IMR-90 (cell line): ENCODE results near the gene HLA-DRB1. TPM values are rescaled to one million over a fixed set of nuclear protein-coding genes. Genes with fewer than 3 reads are reported as not detected.

ENCODE experiments used
- ATAC-seq: fragments of 200-7000 bp; cut with Tn5 transposase; 2 replicates; pipeline ENCODE4 v1.9.1; 2020; ENCODE audit warnings: low read depth, mild to moderate bottlenecking, moderate library complexity
- Bru-seq: library from RNA; stranded (reverse); fragments of 400-500 nt; gene quantifications from one replicate; lab custom pipeline; 2021; lab: Mats Ljungman, UMichigan
- BruChase-seq, 2 experiments: library from RNA; stranded (reverse); fragments of 400-500 nt; gene quantifications; one replicate each; lab custom pipeline; 2021; lab: Mats Ljungman, UMichigan
- BruUV-seq: library from RNA; stranded (reverse); fragments of 400-500 nt; replicated peaks from 2 replicates; lab custom pipeline; 2021; lab: Mats Ljungman, UMichigan
- CTCF ChIA-PET: fragments of 300-600 bp; formaldehyde crosslinking; extraction: SDS; loops from one replicate; lab custom pipeline; 2021; ENCODE audit warnings: antibody characterized with exemption; lab: Yijun Ruan, JAX
- POLR2A ChIA-PET: fragments of 300-600 bp; sonication (Branson Sonifier 250); formaldehyde crosslinking; loops from one replicate; lab custom pipeline; 2022; ENCODE audit warnings: antibody characterized with exemption; ENCODE audit not compliant: unreplicated experiment; lab: Charles Lee
- DNase-seq: peaks from one replicate; pipeline ENCODE4 v3.0.0; 2013
- H2AFZ ChIP-seq: replicated peaks from 2 replicates; pipeline ENCODE3; 2013; ENCODE audit warnings: low read length, mild to moderate bottlenecking; ENCODE audit not compliant: poor library complexity
- H2AK5ac ChIP-seq: 2 replicates; pipeline ENCODE4 v1.6.1; 2013; ENCODE audit warnings: low read depth, low read length, inconsistent platforms
- H2AK9ac ChIP-seq: replicated peaks from 2 replicates; pipeline ENCODE3; 2013; ENCODE audit warnings: mild to moderate bottlenecking, low read depth, low read length, moderate library complexity; ENCODE audit not compliant: poor library complexity
- H2BK120ac ChIP-seq: 2 replicates; pipeline ENCODE4 v1.6.1; 2013; ENCODE audit warnings: low read depth, low read length, inconsistent platforms
- H2BK15ac ChIP-seq: 3 replicates; pipeline ENCODE4 v1.6.1; 2013; ENCODE audit warnings: low read depth, low read length, inconsistent platforms
- H2BK20ac ChIP-seq: 2 replicates; pipeline ENCODE4 v1.6.1; 2013; ENCODE audit warnings: low read depth, mild to moderate bottlenecking, inconsistent platforms, low read length, moderate library complexity
- H2BK5ac ChIP-seq: 2 replicates; pipeline ENCODE4 v1.6.1; 2013; ENCODE audit warnings: mild to moderate bottlenecking, low read depth, low read length, inconsistent platforms; ENCODE audit not compliant: poor library complexity, severe bottlenecking
- H3K14ac ChIP-seq: replicated peaks from 2 replicates; pipeline ENCODE4 v1.6.1; 2013; ENCODE audit warnings: low read depth, low read length, inconsistent platforms
- H3K18ac ChIP-seq: 2 replicates; pipeline ENCODE4 v1.6.1; 2013; ENCODE audit warnings: low read depth, low read length, control low read depth
- H3K23ac ChIP-seq: 2 replicates; pipeline ENCODE4 v1.6.1; 2013; ENCODE audit warnings: low read depth, low read length, inconsistent platforms
- H3K27ac ChIP-seq: 2 replicates; pipeline ENCODE4 v1.5.1; 2013; ENCODE audit warnings: mild to moderate bottlenecking, control low read depth, low read length; ENCODE audit not compliant: insufficient read depth
- H3K27me3 ChIP-seq: 2 replicates; pipeline ENCODE4 v1.6.1; 2013; ENCODE audit warnings: low read length; ENCODE audit not compliant: control insufficient read depth, insufficient read depth
- H3K36me3 ChIP-seq: 2 replicates; pipeline ENCODE4 v1.6.1; 2013; ENCODE audit warnings: low read length, mixed read lengths; ENCODE audit not compliant: control insufficient read depth, insufficient read depth
- H3K4ac ChIP-seq: 2 replicates; pipeline ENCODE4 v1.6.1; 2013; ENCODE audit warnings: low read depth, low read length, inconsistent platforms
- H3K4me1 ChIP-seq: 2 replicates; pipeline ENCODE4 v1.6.1; 2013; ENCODE audit warnings: low read length, mixed read lengths; ENCODE audit not compliant: control insufficient read depth, insufficient read depth
- H3K4me2 ChIP-seq: 2 replicates; pipeline ENCODE4 v1.6.1; 2013; ENCODE audit warnings: low read depth, mild to moderate bottlenecking, control low read depth, low read length, moderate library complexity
- H3K4me3 ChIP-seq: 2 replicates; pipeline ENCODE4 v1.5.1; 2013; ENCODE audit warnings: low read depth, mild to moderate bottlenecking, control low read depth, low read length, moderate library complexity; ENCODE audit not compliant: insufficient read depth
- H3K56ac ChIP-seq: 2 replicates; pipeline ENCODE4 v1.6.1; 2013; ENCODE audit warnings: low read length, inconsistent platforms; ENCODE audit not compliant: insufficient read depth; ENCODE audit errors: extremely low read depth
- H3K79me1 ChIP-seq, 2 experiments: 2 replicates each; pipeline ENCODE4 v1.6.1; 2013; ENCODE audit warnings: low read length in 2 of 2, inconsistent platforms in 1 of 2, low read depth in 1 of 2
- H3K9ac ChIP-seq: 2 replicates; pipeline ENCODE4 v1.6.1; 2013; ENCODE audit warnings: low read depth, low read length, control low read depth
- H3K9me1 ChIP-seq: 2 replicates; pipeline ENCODE4 v1.6.1; 2013; ENCODE audit warnings: low read length, inconsistent platforms; ENCODE audit not compliant: insufficient read depth
- H3K9me3 ChIP-seq: 2 replicates; pipeline ENCODE4 v1.6.1; 2013; ENCODE audit warnings: low read length; ENCODE audit not compliant: control insufficient read depth, insufficient read depth
- H4K20me1 ChIP-seq: 2 replicates; pipeline ENCODE4 v1.6.1; 2013; ENCODE audit warnings: low read length, inconsistent platforms; ENCODE audit not compliant: insufficient read depth
- H4K5ac ChIP-seq: 2 replicates; pipeline ENCODE4 v1.6.1; 2013; ENCODE audit warnings: mild to moderate bottlenecking, low read depth, low read length, control low read depth
- H4K8ac ChIP-seq, 2 experiments: 2 replicates each; pipeline ENCODE4 v1.6.1; 2013; ENCODE audit warnings: low read depth in 2 of 2, low read length in 2 of 2, control low read depth in 1 of 2, inconsistent platforms in 1 of 2
- H4K91ac ChIP-seq: 2 replicates; pipeline ENCODE4 v1.6.1; 2013; ENCODE audit warnings: low read depth, low read length, inconsistent platforms; ENCODE audit not compliant: insufficient read depth
- BHLHE40 ChIP-seq: fragments of 150-350 bp; IDR thresholded peaks from 2 replicates; pipeline ENCODE4 v1.6.1; 2016; ENCODE audit warnings: mild to moderate bottlenecking, low read depth, low read length
- CHD1 ChIP-seq: IDR thresholded peaks from 2 replicates; pipeline ENCODE4 v1.6.1; 2012; ENCODE audit warnings: low read depth, low read length, improper control_type of control experiment
- FOS ChIP-seq: fragments of 150-350 bp; IDR thresholded peaks from 2 replicates; pipeline ENCODE4 v1.6.1; 2016; ENCODE audit warnings: low read depth, low read length
- MAFK ChIP-seq: IDR thresholded peaks from 2 replicates; pipeline ENCODE4 v1.6.1; 2012; ENCODE audit warnings: low read depth, low read length, improper control_type of control experiment
- MAZ ChIP-seq: IDR thresholded peaks from 2 replicates; pipeline ENCODE4 v1.6.1; 2012; ENCODE audit warnings: low read depth, mild to moderate bottlenecking, low read length, improper control_type of control experiment, moderate library complexity, borderline replicate concordance
- MXI1 ChIP-seq: IDR thresholded peaks from 2 replicates; pipeline ENCODE4 v1.6.1; 2012; ENCODE audit warnings: low read depth, mild to moderate bottlenecking, low read length, moderate library complexity, borderline replicate concordance
- NFE2L2 ChIP-seq: fragments of 150-350 bp; IDR thresholded peaks from 2 replicates; pipeline ENCODE4 v1.6.1; 2016; ENCODE audit warnings: low read depth, mild to moderate bottlenecking, low read length
- POLR2A ChIP-seq: IDR thresholded peaks from 2 replicates; pipeline ENCODE4 v1.6.1; 2012; ENCODE audit warnings: mild to moderate bottlenecking, low read depth, low read length
- RAD21 ChIP-seq: IDR thresholded peaks from 2 replicates; pipeline ENCODE4 v1.6.1; 2012; ENCODE audit warnings: low read length, improper control_type of control experiment
- RCOR1 ChIP-seq: IDR thresholded peaks from 2 replicates; pipeline ENCODE4 v1.6.1; 2012; ENCODE audit warnings: mild to moderate bottlenecking, low read length, improper control_type of control experiment; ENCODE audit not compliant: insufficient replicate concordance
- RFX5 ChIP-seq: IDR thresholded peaks from 2 replicates; pipeline ENCODE4 v1.8.0; 2012; ENCODE audit warnings: low read depth, mild to moderate bottlenecking, low read length, moderate library complexity
- SMC3 ChIP-seq: fragments of 150-350 bp; IDR thresholded peaks from 2 replicates; pipeline ENCODE4 v1.6.1; 2016; ENCODE audit warnings: low read depth, mild to moderate bottlenecking, antibody characterized with exemption, low read length, moderate library complexity
- USF2 ChIP-seq: fragments of 150-350 bp; IDR thresholded peaks from 2 replicates; pipeline ENCODE4 v1.6.1; 2017; ENCODE audit warnings: mild to moderate bottlenecking, antibody characterized with exemption, low read length, low read depth
- WGBS, 2 experiments: methylation state at CpG; one replicate each; pipeline versions ENCODE4 v1.1.5 to v1.1.7; 2013; ENCODE audit warnings: missing lambda C conversion rate in 2 of 2; ENCODE audit not compliant: insufficient read length in 1 of 2; ENCODE audit errors: extremely low coverage in 2 of 2; 5-methylcytosine and 5-hydroxymethylcytosine counted together
- dilution Hi-C: fragments of 300-500 bp; cut with HindIII; formaldehyde crosslinking; loops from one replicate; pipeline ENCODE4 v1.14.3; 2018; ENCODE audit warnings: low sequenced_read_pairs; ENCODE audit not compliant: unreplicated experiment
- in situ Hi-C: fragments of 300-500 bp; cut with MboI; formaldehyde crosslinking; loops from 3 replicates; pipeline ENCODE4 v1.14.3; 2019; ENCODE audit warnings: low sequenced_read_pairs, inconsistent platforms, mixed read lengths
- intact Hi-C: fragments of 100-400 bp; cut with micrococcal nuclease; formaldehyde crosslinking; loops from 2 replicates; pipeline ENCODE4 v1.10.0; 2022
- long read RNA-seq: library from polyadenylated mRNA; unstranded; transcript quantifications from one replicate; pipeline ENCODE4 v2.0.0, GENCODE V29; 2021; ENCODE audit not compliant: unreplicated experiment
- polyA plus RNA-seq, 3 experiments: library from polyadenylated mRNA; depleted of rRNA; stranded (reverse); fragments of >200 nt; gene quantifications; 2 replicates each; pipeline ENCODE4 v1.2.3, GENCODE V29; 2012; ENCODE audit warnings: low replicate concordance in 1 of 3
- total RNA-seq: library from RNA; depleted of rRNA; stranded (reverse); fragments of >200 nt; gene quantifications from 2 replicates; pipeline ENCODE4 v1.2.3, GENCODE V29; 2012; rRNA removed
- TF ChIP-seq, protein P1 (sequence below): conservative IDR thresholded peaks from 2 replicates; pipeline ENCODE4 v1.5.1; 2012; ENCODE audit warnings: mild to moderate bottlenecking, low read depth, low read length, improper control_type of control experiment

The HLA-DRB1 gene
- total RNA-seq (not detected in 2 replicates), polyA plus RNA-seq (2012; rRNA removed) (not detected in 2 replicates), Bru-seq, nascent RNA (not detected), BruChase-seq, experiment 1, labeled RNA remaining after a 6-hour chase (not detected), BruChase-seq, experiment 2, labeled RNA remaining after a 2-hour chase (percentile 7 among the genes with signal in this experiment)
- polyA plus RNA-seq (2012; cell fraction: cytosol; rRNA removed) = not detected in 2 replicates
- not detected in 2 replicates for polyA plus RNA-seq (2012; cell fraction: nucleus; rRNA removed; ENCODE audit: low replicate concordance)
- long read RNA-seq = 0 reads

DNA sequence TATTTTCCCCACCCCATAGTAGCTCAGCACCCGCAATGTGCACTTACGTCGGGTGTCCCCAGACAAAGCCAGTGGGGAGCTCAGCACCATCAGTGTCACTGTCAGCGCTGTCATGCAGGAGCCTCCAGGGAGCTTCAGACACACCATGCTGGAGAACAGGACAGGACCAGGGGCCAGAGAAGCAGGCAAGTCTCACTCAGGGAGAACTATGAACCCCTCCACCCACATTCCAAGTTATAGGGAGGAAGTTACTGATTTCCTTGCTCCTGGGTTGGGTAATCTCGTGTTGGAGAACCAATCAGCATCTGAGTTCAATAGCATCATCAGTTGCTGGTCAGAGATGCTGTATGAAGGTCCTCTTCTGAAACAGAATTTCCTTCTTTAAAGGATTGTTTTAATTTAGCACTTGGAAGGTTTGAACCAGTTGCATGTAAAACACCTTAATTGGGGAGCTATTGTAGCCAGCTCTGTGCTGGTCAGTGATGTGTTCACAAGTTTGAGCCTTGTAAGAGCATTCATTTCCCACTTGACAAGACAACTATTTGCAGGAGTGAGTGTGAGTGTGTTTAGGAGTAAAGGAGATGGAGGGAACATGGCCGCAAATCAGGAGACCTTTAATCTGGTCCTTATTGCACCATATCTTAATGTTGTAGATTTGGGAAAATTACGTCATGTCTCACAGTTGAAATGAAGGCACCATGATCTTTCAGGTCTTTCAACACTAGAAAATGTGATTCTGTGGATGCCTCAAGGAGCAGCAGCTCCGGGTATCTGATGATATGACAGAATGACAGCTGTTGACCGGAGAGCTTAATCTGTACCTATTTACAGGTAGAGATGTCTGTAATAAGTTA, at the start of gene HLA-DRB1:
TSS of gene HLA-DRB1 (minus strand) at position 253 of the 854 bp plus-strand sequence. CDS start at position 147, 106 bp downstream.
- CTCF ChIA-PET = no interaction called here
- H3K4me1 ChIP-seq = no peaks in the 10 kb centered on the region
- no peak within 1 kb of the TSS for H2AK5ac ChIP-seq
- H4K91ac ChIP-seq = no peak within 1 kb of the TSS
- H3K9me3 ChIP-seq = no peaks in the 10 kb centered on the region
- in situ Hi-C loops = loop anchor here (10.0 kb wide), 1 partner anchor 65 kb away; no protein-coding TSS in a partner anchor
- H4K8ac ChIP-seq = no peak within 1 kb of the TSS
- H3K9me1 ChIP-seq = no peaks in the 10 kb centered on the region
- DNase-seq = no peak
- H3K9ac ChIP-seq = no peak within 1 kb of the TSS
- no CpG with 5 or more reads among the region's 9 CpGs for WGBS, 2 experiments
- H3K23ac ChIP-seq = no peak within 1 kb of the TSS
- no peak within 1 kb of the TSS for H3K56ac ChIP-seq
- H3K18ac ChIP-seq = no peak within 1 kb of the TSS
- no TSS peak for BruUV-seq
- no peak within 1 kb of the TSS for H2BK15ac ChIP-seq
- no peak within 1 kb of the TSS for H2BK5ac ChIP-seq
- intact Hi-C loops = no loop called here
- H3K36me3 ChIP-seq = no peaks in the 10 kb centered on the region
- no peak within 1 kb of the TSS for H2BK20ac ChIP-seq
- H3K4me3 ChIP-seq = no peak within 1 kb of the TSS
- no peak within 1 kb of the TSS for H3K14ac ChIP-seq
- peak; percentile 94 for ATAC-seq
- H4K5ac ChIP-seq = no peak within 1 kb of the TSS
- no peak within 1 kb of the TSS for H3K27ac ChIP-seq
- H3K27me3 ChIP-seq = no peaks in the 10 kb centered on the region
- POLR2A ChIA-PET = no interaction called here
- no peaks in the 10 kb centered on the region for H4K20me1 ChIP-seq
- dilution Hi-C loops = no loop called here
- H3K4ac ChIP-seq = no peak within 1 kb of the TSS
- H2AK9ac ChIP-seq = no peak within 1 kb of the TSS
- no peak within 1 kb of the TSS for H3K4me2 ChIP-seq
- H2BK120ac ChIP-seq = no peak within 1 kb of the TSS
- H2AFZ ChIP-seq = no peak within 1 kb of the TSS
- H3K79me1 ChIP-seq = no peaks in the 10 kb centered on the region
- TF ChIP-seq RAD21 (no peak), MXI1 (no peak), RCOR1 (no peak), SMC3 (no peak), FOS (no peak), POLR2A (no peak), MAFK (no peak), CHD1 (no peak), USF2 (no peak), RFX5 (no peak), NFE2L2 (no peak), BHLHE40 (no peak), MAZ (no peak)
- TF ChIP-seq, protein P1, sequence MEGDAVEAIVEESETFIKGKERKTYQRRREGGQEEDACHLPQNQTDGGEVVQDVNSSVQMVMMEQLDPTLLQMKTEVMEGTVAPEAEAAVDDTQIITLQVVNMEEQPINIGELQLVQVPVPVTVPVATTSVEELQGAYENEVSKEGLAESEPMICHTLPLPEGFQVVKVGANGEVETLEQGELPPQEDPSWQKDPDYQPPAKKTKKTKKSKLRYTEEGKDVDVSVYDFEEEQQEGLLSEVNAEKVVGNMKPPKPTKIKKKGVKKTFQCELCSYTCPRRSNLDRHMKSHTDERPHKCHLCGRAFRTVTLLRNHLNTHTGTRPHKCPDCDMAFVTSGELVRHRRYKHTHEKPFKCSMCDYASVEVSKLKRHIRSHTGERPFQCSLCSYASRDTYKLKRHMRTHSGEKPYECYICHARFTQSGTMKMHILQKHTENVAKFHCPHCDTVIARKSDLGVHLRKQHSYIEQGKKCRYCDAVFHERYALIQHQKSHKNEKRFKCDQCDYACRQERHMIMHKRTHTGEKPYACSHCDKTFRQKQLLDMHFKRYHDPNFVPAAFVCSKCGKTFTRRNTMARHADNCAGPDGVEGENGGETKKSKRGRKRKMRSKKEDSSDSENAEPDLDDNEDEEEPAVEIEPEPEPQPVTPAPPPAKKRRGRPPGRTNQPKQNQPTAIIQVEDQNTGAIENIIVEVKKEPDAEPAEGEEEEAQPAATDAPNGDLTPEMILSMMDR = no peak
